ENCODE results near the gene ALG13.
"Not testable (repeated sequence)": the region's sequence is repeated elsewhere in the genome, so short reads cannot be mapped to it uniquely, and the experiment has no call there.

ALG13 gene

GRCh38 chrX:111742018-111742417, 61.0 kb downstream of the ALG13 start:
- no peak for DNase-seq (ENCODE audit: low read depth)
- no peak overlapping the region for H3K4me3 ChIP-seq (ENCODE audit: low read depth, low read length)

GRCh38 chrX:111743316-111743715, 62.3 kb downstream of the ALG13 start:
- H3K4me3 ChIP-seq (ENCODE audit: low read depth, low read length), result no peak overlapping the region
- DNase-seq (ENCODE audit: low read depth), result no peak

GRCh38 chrX:111756486-111756885, 75.5 kb downstream of the ALG13 start:
- DNase-seq (ENCODE audit: low read depth), result no peak
- no peak overlapping the region for H3K4me3 ChIP-seq (ENCODE audit: low read depth, low read length)

- no peak for DNase-seq (ENCODE audit: low read depth)
Measured at GRCh38 chrX:111759686-111760085, 78.7 kb downstream of the ALG13 start.

GRCh38 chrX:111761578-111762135, 80.7 kb downstream of the ALG13 start:
- DNase-seq (ENCODE audit: low read depth), result no peak
- H3K4me3 ChIP-seq (ENCODE audit: low read depth, low read length), result no peak overlapping the region

More at GRCh38 chrX:111759686-111760085, 78.7 kb downstream of the ALG13 start:
- no peak overlapping the region for H3K4me3 ChIP-seq (ENCODE audit: low read depth, low read length)

GRCh38 chrX:111778591-111778990, 97.6 kb downstream of the ALG13 start:
- no peak for DNase-seq (ENCODE audit: low read depth)

GRCh38 chrX:111779582-111779981, 98.6 kb downstream of the ALG13 start:
- DNase-seq (ENCODE audit: low read depth), result no peak
- no peak overlapping the region for H3K4me3 ChIP-seq (ENCODE audit: low read depth, low read length)

More at GRCh38 chrX:111778591-111778990, 97.6 kb downstream of the ALG13 start:
- H3K4me3 ChIP-seq (ENCODE audit: low read depth, low read length), result no peak overlapping the region

GRCh38 chrX:111784667-111785066, 103.7 kb downstream of the ALG13 start:
- no peak for DNase-seq (ENCODE audit: low read depth)
- H3K4me3 ChIP-seq (ENCODE audit: low read depth, low read length), result no peak overlapping the region

GRCh38 chrX:111790054-111790453, 109.1 kb downstream of the ALG13 start:
- H3K4me3 ChIP-seq (ENCODE audit: low read depth, low read length); DNase-seq (ENCODE audit: low read depth): not testable (repeated sequence)
